Activated B cell treated with CpG ODN at 0.5 μM for 24 hours (primary cell): Measurements from ENCODE around the gene KIF1C. TPM values are rescaled to one million over a fixed set of nuclear protein-coding genes. Genes with fewer than 3 reads are reported as not detected.

Source experiments
- ATAC-seq: fragments of 200-7000 bp; cut with Tn5 transposase; one replicate; pipeline ENCODE4 v1.10.0; 2021; ENCODE audit warnings: low read depth, mild to moderate bottlenecking, moderate library complexity
- CTCF ChIA-PET: fragments of 350-600 bp; sonication (Branson Sonifier 250); formaldehyde crosslinking; loops from one replicate; lab custom pipeline; 2021; ENCODE audit warnings: antibody characterized with exemption; lab: Charles Lee
- POLR2A ChIA-PET: fragments of 350-600 bp; sonication (Branson Sonifier 250); formaldehyde crosslinking; loops from one replicate; lab custom pipeline; 2021; ENCODE audit warnings: antibody characterized with exemption; lab: Charles Lee
- DNase-seq: peaks from one replicate; pipeline ENCODE4 v3.0.0; 2022
- H3K27ac Mint-ChIP-seq: one replicate; pipeline ENCODE4 v1.8.0; 2020; ENCODE audit warnings: mixed read lengths
- H3K27me3 Mint-ChIP-seq: one replicate; pipeline ENCODE4 v1.8.0; 2021; ENCODE audit warnings: mixed read lengths
- H3K36me3 Mint-ChIP-seq: one replicate; pipeline ENCODE4 v1.8.0; 2021; ENCODE audit warnings: low read depth, mixed read lengths
- H3K4me1 Mint-ChIP-seq: one replicate; pipeline ENCODE4 v1.8.0; 2021; ENCODE audit warnings: mixed read lengths
- H3K4me3 Mint-ChIP-seq: one replicate; pipeline ENCODE4 v1.8.0; 2020; ENCODE audit warnings: mild to moderate bottlenecking, mixed read lengths
- H3K9me3 Mint-ChIP-seq: one replicate; pipeline ENCODE4 v1.8.0; 2020; ENCODE audit warnings: mixed read lengths
- intact Hi-C: fragments of 100-400 bp; cut with micrococcal nuclease; formaldehyde crosslinking; loops from one replicate; pipeline ENCODE4 v1.15.1; 2024
- total RNA-seq: library from RNA; stranded (reverse); gene quantifications from 2 replicates; pipeline ENCODE4 v1.2.3, GENCODE V29; 2022
- TF ChIP-seq, protein P1 (sequence below): fragments of 200-600 bp; IDR thresholded peaks from one replicate; pipeline ENCODE4 v1.8.0; 2022; ENCODE audit warnings: antibody characterized with exemption, mild to moderate bottlenecking

The KIF1C gene
- 62.6 and 63.8 TPM in 2 replicates for total RNA-seq

DNA sequence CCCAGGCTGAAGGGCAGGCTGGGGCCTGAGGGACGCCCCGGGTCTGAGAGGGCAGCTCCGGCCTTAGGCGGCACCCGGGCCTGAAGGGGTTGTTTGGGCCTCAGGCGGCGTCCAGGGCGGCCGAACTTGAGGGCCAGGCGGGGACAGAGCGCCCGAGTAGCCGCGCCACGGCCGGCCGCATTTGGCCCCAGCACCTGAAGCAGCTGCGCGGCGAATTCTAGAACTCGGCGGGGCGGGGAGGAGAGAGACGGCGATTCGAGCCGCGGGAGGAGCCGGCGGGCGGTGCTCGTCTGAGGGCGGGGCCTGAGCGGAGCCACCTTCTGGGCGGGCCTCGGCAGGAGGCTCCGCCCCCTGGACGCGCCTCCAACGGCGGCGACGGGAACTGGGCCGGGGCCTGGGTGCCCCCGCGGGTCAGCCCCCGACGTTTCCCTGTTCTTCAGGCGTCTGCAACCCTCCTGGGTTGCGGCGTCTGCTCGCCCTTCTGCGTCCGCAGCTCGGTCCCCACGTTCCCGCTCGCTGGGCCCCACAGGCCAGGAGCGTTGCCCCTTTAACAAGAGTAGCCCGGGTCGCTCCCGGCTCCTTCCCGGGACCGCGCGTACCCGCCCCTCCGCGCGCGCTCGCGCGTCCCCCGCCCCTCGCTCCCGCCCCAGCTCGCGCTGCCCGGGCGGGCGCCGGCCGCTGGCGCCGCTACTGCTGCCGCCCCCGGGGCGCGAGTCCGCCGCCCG, at the start of gene KIF1C, which contains the start of gene INCA1:
Gene KIF1C (plus strand): TSS at position 649 of the 725 bp plus-strand sequence. CDS start 2,297 bp downstream, outside the sequence.
Gene INCA1 (minus strand): TSS at position 221 of the 725 bp plus-strand sequence. CDS start 3,085 bp downstream, outside the sequence.
- Mint-ChIP-seq H3K27ac (peak within 1 kb of the TSS; percentile 90), H3K9me3 (no peaks in the 10 kb centered on the region), H3K27me3 (no peaks in the 10 kb centered on the region), H3K4me1 (peaks cover 20% of the 10 kb centered on the region), H3K4me3 (peak within 1 kb of the TSS; percentile 85), H3K36me3 (peaks cover 25% of the 10 kb centered on the region)
- intact Hi-C loops: loop anchor here (1.0 to 5.0 kb wide), 7 partner anchors 10 to 440 kb away; partner anchors contain the start of genes CAMTA2, MYBBP1A, RNF167 and SLC25A11
- ATAC-seq (peak; percentile 95), DNase-seq (peak; percentile 95)
- TF ChIP-seq, protein P1, sequence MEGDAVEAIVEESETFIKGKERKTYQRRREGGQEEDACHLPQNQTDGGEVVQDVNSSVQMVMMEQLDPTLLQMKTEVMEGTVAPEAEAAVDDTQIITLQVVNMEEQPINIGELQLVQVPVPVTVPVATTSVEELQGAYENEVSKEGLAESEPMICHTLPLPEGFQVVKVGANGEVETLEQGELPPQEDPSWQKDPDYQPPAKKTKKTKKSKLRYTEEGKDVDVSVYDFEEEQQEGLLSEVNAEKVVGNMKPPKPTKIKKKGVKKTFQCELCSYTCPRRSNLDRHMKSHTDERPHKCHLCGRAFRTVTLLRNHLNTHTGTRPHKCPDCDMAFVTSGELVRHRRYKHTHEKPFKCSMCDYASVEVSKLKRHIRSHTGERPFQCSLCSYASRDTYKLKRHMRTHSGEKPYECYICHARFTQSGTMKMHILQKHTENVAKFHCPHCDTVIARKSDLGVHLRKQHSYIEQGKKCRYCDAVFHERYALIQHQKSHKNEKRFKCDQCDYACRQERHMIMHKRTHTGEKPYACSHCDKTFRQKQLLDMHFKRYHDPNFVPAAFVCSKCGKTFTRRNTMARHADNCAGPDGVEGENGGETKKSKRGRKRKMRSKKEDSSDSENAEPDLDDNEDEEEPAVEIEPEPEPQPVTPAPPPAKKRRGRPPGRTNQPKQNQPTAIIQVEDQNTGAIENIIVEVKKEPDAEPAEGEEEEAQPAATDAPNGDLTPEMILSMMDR: no peak
- ChIA-PET POLR2A (interaction anchor here (0.6 to 3.7 kb wide), 18 partner anchors 9 to 853 kb away, joined by 3 to 36 read pairs (median 6); partner anchors contain the start of genes C17orf107, CAMTA2, ENO3 and PFN1), CTCF (interaction anchor here (1.0 to 1.1 kb wide), 3 partner anchors 10 to 28 kb away, joined by 3 to 4 read pairs (median 4); partner anchors contain the start of gene CAMTA2)

DNA sequence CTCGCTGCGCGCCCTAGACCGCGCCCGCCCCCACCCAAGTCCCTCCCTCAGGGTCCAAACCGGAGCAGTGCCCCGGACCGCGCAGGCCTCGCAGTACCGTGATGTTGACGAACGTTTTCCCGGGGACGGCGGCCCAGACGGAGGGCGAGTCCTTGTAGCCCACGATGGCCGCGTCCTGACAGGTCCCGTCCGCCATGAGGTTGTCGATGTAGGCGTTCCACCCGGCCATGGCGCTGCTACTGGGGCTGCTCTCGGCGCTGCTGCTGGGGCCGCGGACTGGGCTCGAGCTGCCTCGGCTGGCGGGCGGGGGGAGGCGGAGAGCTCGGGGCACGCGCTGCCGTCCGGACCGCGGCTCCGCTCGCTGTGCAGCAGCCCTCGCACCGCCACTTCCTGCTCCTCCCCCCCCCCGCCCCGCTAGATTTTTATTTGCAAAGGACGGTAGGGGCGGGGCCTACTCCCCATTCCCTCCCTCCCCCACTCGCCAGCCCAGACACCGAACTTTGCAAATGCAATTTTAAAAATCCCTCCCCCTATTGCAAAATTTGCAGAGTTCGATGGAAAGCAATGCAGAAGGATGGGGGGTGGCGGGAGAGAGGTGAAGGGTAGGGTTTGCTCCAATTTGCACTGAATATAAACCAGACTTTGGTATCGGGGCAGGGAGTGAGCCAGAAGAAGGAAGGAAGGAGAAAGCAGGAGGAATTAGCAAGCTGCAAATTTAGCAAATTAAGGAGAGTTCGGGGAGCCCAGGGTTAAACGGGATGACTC, 49.4 kb upstream of the KIF1C start, which contains the start of gene PFN1:
Gene PFN1 (minus strand): TSS at position 365 of the 765 bp plus-strand sequence. CDS start 136 bp downstream, at position 229.
- Mint-ChIP-seq H3K36me3 (peaks cover 39% of the 10 kb centered on the region), H3K27me3 (peaks cover 2% of the 10 kb centered on the region), H3K4me3 (peak within 1 kb of the TSS; percentile 100), H3K27ac (peak within 1 kb of the TSS; percentile 100), H3K9me3 (no peaks in the 10 kb centered on the region), H3K4me1 (peaks cover 50% of the 10 kb centered on the region)
- DNase-seq (peak; percentile 74), ATAC-seq (peak; percentile 54)
- CTCF ChIA-PET: interaction anchor here (0.8 to 1.6 kb wide), 5 partner anchors 8 to 39 kb away, joined by 3 to 5 read pairs (median 3); partner anchors contain the start of genes CAMTA2, RNF167, SLC25A11 and SPAG7
- POLR2A ChIA-PET: interaction anchor here (0.6 to 12.1 kb wide), 24 partner anchors 9 to 1302 kb away, joined by 3 to 391 read pairs (median 6); partner anchors contain the start of genes ARRB2, CAMTA2, CHRNE and CYB5D2
- intact Hi-C loops: loop anchor here (2.0 to 10.0 kb wide), 9 partner anchors 40 to 1036 kb away; partner anchors contain the start of genes ARRB2, ATP2A3, MED11 and NUP88
- TF ChIP-seq, protein P1: no peak

DNA sequence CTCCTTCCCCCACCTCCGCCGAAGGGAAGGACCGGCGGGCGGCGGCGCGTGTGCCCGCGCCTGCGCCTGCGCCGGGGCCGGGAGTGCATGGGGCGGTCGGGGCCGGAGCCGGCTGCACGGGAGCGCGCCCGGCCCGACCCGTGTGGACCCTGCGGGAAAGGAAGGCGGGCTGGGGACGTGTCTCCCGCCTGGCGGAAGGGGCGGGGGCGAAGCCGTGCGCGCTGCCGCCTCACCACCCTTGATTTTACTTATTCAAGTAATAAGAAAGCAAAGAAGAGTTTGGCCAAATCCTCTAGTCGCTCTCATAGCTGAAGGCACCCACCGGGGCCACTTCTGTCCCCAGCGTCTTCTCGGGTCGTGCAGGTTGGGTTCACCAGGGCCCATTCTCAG, 48.8 kb upstream of the KIF1C start:
- H3K4me3 Mint-ChIP-seq: peak overlapping the region; percentile 100
- TF ChIP-seq, protein P1: no peak
- H3K27ac Mint-ChIP-seq: peak overlapping the region; percentile 100
- ChIA-PET POLR2A (interaction anchor here (0.6 to 12.1 kb wide), 20 partner anchors 9 to 1303 kb away, joined by 3 to 391 read pairs (median 8); partner anchors contain the start of genes ARRB2, CAMTA2, CHRNE and CYB5D2), CTCF (interaction anchor here (0.8 to 1.5 kb wide), 4 partner anchors 9 to 40 kb away, joined by 3 to 5 read pairs (median 4); partner anchors contain the start of genes CAMTA2, RNF167, SLC25A11 and SPAG7)
- peak; percentile 45 for ATAC-seq
- intact Hi-C loops: loop anchor here (1.0 to 10.0 kb wide), 13 partner anchors 9 to 1037 kb away; partner anchors contain the start of genes ARRB2, ATP2A3, CAMTA2 and INCA1
- peaks cover 2% of the 10 kb centered on the region for H3K27me3 Mint-ChIP-seq
- no peaks in the 10 kb centered on the region for H3K9me3 Mint-ChIP-seq
- peak; percentile 74 for DNase-seq
- H3K4me1 Mint-ChIP-seq: peaks cover 44% of the 10 kb centered on the region
- H3K36me3 Mint-ChIP-seq: peaks cover 38% of the 10 kb centered on the region

DNA sequence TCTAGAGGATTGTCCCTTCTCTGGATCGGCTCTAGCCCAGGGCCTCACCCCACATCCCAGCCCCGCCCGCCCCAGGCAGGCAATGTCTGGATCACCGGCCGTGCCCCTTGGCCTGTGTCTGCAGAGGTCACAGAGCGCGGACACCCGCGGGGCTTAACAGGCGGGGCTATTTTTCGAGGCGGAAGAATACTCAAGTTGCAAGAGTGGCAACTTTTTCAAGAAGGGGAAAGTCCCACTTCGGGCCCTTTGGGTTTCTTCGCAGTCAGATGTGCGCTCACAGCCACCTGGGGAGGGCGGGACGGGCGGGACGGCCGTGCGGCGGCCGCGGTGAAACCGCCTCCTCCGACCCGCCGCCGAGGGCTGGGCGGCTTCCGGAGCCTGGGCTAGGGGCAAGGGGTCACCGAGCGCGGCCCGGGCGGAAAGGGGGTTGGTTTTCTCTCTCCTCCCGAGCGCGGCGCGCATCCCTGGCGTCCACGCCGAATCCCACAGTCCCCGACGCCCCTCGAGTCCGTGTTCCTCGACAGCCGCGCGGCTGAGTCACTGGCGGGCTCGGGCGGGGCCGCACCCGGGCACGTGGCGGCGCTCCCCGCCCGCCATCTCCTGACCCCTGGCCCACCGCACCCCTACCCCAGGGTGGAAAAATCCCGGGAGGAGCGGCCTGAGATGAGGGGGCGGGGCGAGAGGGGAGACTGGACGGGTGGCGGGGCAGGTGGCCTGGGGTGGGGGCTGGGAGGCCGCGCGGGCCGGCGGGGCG, 48.3 kb upstream of the KIF1C start:
- CTCF ChIA-PET: interaction anchor here (1.4 to 1.5 kb wide), 2 partner anchors 10 to 18 kb away, joined by 3 to 4 read pairs; partner anchors contain the start of genes RNF167, SLC25A11 and SPAG7

More for the DNA sequence above, 48.3 kb upstream of the KIF1C start:
- POLR2A ChIA-PET: interaction anchor here (1.0 to 12.1 kb wide), 15 partner anchors 8 to 129 kb away, joined by 3 to 391 read pairs (median 9); partner anchors contain the start of genes CAMTA2, GP1BA, INCA1 and KIF1C
- Mint-ChIP-seq H3K9me3 (no peaks in the 10 kb centered on the region), H3K4me3 (peak overlapping the region; percentile 100), H3K4me1 (peaks cover 38% of the 10 kb centered on the region), H3K27ac (peak overlapping the region; percentile 100), H3K36me3 (peaks cover 32% of the 10 kb centered on the region), H3K27me3 (peaks cover 2% of the 10 kb centered on the region)
- intact Hi-C loops: loop anchor here (1.0 to 10.0 kb wide), 13 partner anchors 9 to 1037 kb away; partner anchors contain the start of genes ARRB2, ATP2A3, CAMTA2 and INCA1
- ATAC-seq (peak; percentile 36), DNase-seq (peak; percentile 80)
- TF ChIP-seq, protein P1: no peak
